NOMO-1 (cell line): ENCODE measurements around the gene GULP1.

ENCODE experiments used
- DNase-seq, 2 experiments: peaks; one replicate each; lab custom pipeline; 2025; ENCODE audit not compliant: unreplicated experiment in 2 of 2; lab: John Stamatoyannopoulos, UW

The GULP1 gene

GRCh38 chr2:188414869-188415753, 123.4 kb downstream of the GULP1 start:
- DNase-seq: no peak

GRCh38 chr2:188415754-188416083, 124.0 kb downstream of the GULP1 start:
- DNase-seq: no peak

GRCh38 chr2:188416367-188416766, 124.7 kb downstream of the GULP1 start:
- DNase-seq: no peak

GRCh38 chr2:188422726-188423125, 131.1 kb downstream of the GULP1 start:
- no peak for DNase-seq

GRCh38 chr2:188425266-188425665, 133.6 kb downstream of the GULP1 start:
- DNase-seq: no peak

- no peak for DNase-seq
Observed at GRCh38 chr2:188426121-188426520, 134.4 kb downstream of the GULP1 start.

GRCh38 chr2:188430705-188431104, 139.0 kb downstream of the GULP1 start:
- DNase-seq: no peak

GRCh38 chr2:188434018-188434417, 142.3 kb downstream of the GULP1 start:
- no peak for DNase-seq

- DNase-seq: no peak
Observed at GRCh38 chr2:188435115-188435514, 143.4 kb downstream of the GULP1 start.

GRCh38 chr2:188437537-188437936, 145.9 kb downstream of the GULP1 start:
- DNase-seq: no peak

- DNase-seq: no peak
Observed at GRCh38 chr2:188439986-188440385, 148.3 kb downstream of the GULP1 start.

- DNase-seq: no peak
Observed at GRCh38 chr2:188440849-188441248, 149.2 kb downstream of the GULP1 start.

- no peak for DNase-seq
Observed at GRCh38 chr2:188441288-188441947, 149.7 kb downstream of the GULP1 start.

GRCh38 chr2:188443207-188443606, 151.5 kb downstream of the GULP1 start:
- DNase-seq: no peak

GRCh38 chr2:188444106-188444835, 152.6 kb downstream of the GULP1 start:
- DNase-seq: no peak

- no peak for DNase-seq
Observed at GRCh38 chr2:188449561-188449960, 157.9 kb downstream of the GULP1 start.

GRCh38 chr2:188449971-188450370, 158.3 kb downstream of the GULP1 start:
- no peak for DNase-seq

GRCh38 chr2:188450732-188451483, 159.2 kb downstream of the GULP1 start:
- no peak for DNase-seq

GRCh38 chr2:188452084-188452483, 160.4 kb downstream of the GULP1 start:
- DNase-seq: no peak

- no peak for DNase-seq
Observed at GRCh38 chr2:188456114-188456909, 164.6 kb downstream of the GULP1 start.
